ENCODE results near the gene LGALS1. TPM values are rescaled to one million over a fixed set of nuclear protein-coding genes. Genes with fewer than 3 reads are reported as not detected.

The LGALS1 gene
- total RNA-seq, 2 experiments from 2014 or later: 85.1 to 93.7 TPM

DNA sequence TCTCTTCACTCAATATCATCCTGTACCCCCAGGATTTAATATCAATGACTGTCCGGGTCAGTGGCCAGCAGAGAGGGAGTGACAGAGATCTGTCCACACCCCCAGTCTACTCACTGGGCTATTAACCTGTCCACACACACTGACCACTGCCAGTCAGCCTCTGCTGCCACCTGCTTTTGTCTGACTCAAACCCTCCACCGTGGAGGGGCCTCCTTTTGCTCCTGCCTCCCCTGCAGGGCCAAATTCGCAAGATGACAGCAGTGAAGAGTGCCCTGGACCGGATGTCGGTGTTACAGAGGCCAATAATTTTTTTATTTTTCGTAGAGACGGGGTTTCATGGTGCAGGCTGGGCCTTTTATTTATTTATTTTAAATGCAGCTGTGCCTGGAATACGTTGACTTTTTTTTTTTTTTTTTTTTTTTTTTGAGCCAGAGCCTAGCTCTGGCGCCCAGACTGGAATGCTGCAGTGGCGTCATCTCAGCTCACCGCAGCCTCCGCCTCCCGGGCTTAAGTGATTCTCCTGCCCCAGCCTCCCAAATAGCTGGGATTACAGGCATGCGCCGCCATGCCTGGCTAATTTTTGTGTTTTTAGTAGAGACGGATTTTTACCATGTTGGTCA is 11.8 kb upstream of the LGALS1 start:
- H3K4me1 ChIP-seq (ENCODE audit: insufficient read depth, low read length): peaks cover 26% of the 10 kb centered on the region
- CTCF ChIA-PET: interaction anchor here (1.1 to 1.3 kb wide), 2 partner anchors 20 to 57 kb away, joined by 3 read pairs; no protein-coding TSS in a partner anchor
- intact Hi-C loops (cut with DNase I, micrococcal nuclease): no loop called here
- POLR2A ChIA-PET: interaction anchor here (1.5 to 9.8 kb wide), 3 partner anchors 10 to 36 kb away, joined by 4 to 256 read pairs (median 5); partner anchors contain the start of gene LGALS1
- TF ChIP-seq, protein P1, sequence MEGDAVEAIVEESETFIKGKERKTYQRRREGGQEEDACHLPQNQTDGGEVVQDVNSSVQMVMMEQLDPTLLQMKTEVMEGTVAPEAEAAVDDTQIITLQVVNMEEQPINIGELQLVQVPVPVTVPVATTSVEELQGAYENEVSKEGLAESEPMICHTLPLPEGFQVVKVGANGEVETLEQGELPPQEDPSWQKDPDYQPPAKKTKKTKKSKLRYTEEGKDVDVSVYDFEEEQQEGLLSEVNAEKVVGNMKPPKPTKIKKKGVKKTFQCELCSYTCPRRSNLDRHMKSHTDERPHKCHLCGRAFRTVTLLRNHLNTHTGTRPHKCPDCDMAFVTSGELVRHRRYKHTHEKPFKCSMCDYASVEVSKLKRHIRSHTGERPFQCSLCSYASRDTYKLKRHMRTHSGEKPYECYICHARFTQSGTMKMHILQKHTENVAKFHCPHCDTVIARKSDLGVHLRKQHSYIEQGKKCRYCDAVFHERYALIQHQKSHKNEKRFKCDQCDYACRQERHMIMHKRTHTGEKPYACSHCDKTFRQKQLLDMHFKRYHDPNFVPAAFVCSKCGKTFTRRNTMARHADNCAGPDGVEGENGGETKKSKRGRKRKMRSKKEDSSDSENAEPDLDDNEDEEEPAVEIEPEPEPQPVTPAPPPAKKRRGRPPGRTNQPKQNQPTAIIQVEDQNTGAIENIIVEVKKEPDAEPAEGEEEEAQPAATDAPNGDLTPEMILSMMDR (IDR thresholded peaks at IDR 0.05): no peak
- no peaks in the 10 kb centered on the region for H3K27me3 ChIP-seq (ENCODE audit: control insufficient read depth in 1 of 2, insufficient read depth in 2 of 2, low read length in 2 of 2)
- no peaks in the 10 kb centered on the region for H3K27me3 Mint-ChIP-seq
- H3K4me3 ChIP-seq (ENCODE audit: low read length): no peak overlapping the region
- no peak for ATAC-seq (ENCODE audit: poor library complexity)
- no peaks in the 10 kb centered on the region for H3K9me3 ChIP-seq (ENCODE audit: control insufficient read depth in 1 of 2, insufficient read depth in 1 of 2, low read length in 2 of 2)
- DNase-seq: no peak
- H3K36me3 ChIP-seq (ENCODE audit: insufficient read depth, low read length): peaks cover 17% of the 10 kb centered on the region
- H3K36me3 Mint-ChIP-seq (ENCODE audit: low read depth): peaks cover 8% of the 10 kb centered on the region
- no peak overlapping the region for H3K27ac ChIP-seq (ENCODE audit: low read depth in 1 of 2, low read length in 2 of 2)
- H3K27ac Mint-ChIP-seq: no peak overlapping the region
- H3K4me1 Mint-ChIP-seq (ENCODE audit: low read depth): peaks cover 33% of the 10 kb centered on the region
- no peak overlapping the region for H3K4me3 Mint-ChIP-seq
- no peaks in the 10 kb centered on the region for H3K9me3 Mint-ChIP-seq

DNA sequence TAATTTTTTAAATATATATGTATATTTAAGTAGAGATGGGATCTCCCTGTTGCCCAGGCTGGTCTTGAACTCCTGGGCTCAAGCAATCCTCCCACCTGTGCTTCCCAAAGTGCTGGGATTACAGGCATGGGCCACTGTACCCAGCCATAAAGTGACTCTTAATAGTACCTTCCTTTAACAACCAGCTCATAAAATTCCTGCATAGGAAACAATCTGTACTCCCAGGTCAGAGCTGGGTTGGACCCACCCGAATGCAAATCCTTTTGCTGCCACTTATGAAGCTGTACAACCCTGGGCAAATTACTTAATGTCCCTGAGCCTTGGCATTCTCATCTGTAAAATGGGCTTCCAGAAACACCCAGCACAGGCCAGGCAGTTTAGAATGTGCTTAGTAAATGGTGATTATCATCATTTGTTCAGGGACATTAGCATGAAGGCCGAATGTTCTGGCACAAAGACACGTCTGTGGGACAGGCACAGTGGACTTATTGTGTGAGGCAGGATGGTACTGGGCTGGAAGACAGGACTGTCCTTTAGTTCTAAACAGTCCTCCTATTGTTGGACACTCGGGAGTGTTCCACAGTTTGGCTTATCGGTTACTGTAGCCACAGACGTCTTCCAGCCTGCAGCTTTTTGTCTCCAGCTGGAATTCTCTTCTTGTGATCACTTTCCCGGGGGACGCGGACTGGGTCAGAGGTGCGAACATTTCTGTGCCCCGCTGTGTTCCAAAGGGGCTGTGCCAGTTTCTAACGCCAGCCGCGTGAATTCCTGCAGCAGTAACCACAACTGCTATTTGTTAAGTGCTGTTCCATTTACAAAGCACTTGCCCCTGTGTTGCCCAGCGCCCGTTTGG is 11.0 kb upstream of the LGALS1 start:
- Mint-ChIP-seq H3K9me3 (no peaks in the 10 kb centered on the region), H3K27ac (no peak overlapping the region), H3K36me3 (ENCODE audit: low read depth) (peaks cover 8% of the 10 kb centered on the region), H3K27me3 (no peaks in the 10 kb centered on the region), H3K4me1 (ENCODE audit: low read depth) (peaks cover 33% of the 10 kb centered on the region), H3K4me3 (no peak overlapping the region)
- ChIA-PET CTCF (interaction anchor here (1.3 kb wide), 1 partner anchor 21 kb away, joined by 3 read pairs; no protein-coding TSS in a partner anchor), POLR2A (interaction anchor here (1.5 to 9.8 kb wide), 2 partner anchors 9 to 37 kb away, joined by 4 to 256 read pairs; partner anchors contain the start of gene LGALS1)
- intact Hi-C loops (cut with DNase I, micrococcal nuclease): no loop called here
- H3K36me3 ChIP-seq (ENCODE audit: insufficient read depth, low read length): peaks cover 17% of the 10 kb centered on the region
- DNase-seq: no peak
- no peak overlapping the region for H3K4me3 ChIP-seq (ENCODE audit: low read length)
- no peak for ATAC-seq (ENCODE audit: poor library complexity)
- no peaks in the 10 kb centered on the region for H3K27me3 ChIP-seq (ENCODE audit: control insufficient read depth in 1 of 2, insufficient read depth in 2 of 2, low read length in 2 of 2)
- H3K4me1 ChIP-seq (ENCODE audit: insufficient read depth, low read length): peaks cover 22% of the 10 kb centered on the region
- TF ChIP-seq, protein P1 (IDR thresholded peaks at IDR 0.05): no peak
- H3K9me3 ChIP-seq (ENCODE audit: control insufficient read depth in 1 of 2, insufficient read depth in 1 of 2, low read length in 2 of 2): no peaks in the 10 kb centered on the region
- H3K27ac ChIP-seq (ENCODE audit: low read depth in 1 of 2, low read length in 2 of 2): no peak overlapping the region

DNA sequence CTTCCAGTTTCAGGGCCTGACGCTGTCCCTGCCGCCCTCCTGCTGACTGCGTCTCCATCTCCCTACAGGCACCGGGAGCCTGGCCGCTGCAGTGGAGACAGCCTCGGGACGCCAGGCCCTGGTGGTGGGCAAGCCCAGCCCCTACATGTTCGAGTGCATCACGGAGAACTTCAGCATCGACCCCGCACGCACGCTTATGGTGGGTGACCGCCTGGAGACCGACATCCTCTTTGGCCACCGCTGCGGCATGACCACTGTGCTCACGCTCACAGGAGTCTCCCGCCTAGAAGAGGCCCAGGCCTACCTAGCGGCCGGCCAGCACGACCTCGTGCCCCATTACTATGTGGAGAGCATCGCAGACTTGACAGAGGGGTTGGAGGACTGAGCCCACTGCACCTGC is 9.9 kb upstream of the LGALS1 start:
- no peaks in the 10 kb centered on the region for H3K9me3 ChIP-seq (ENCODE audit: control insufficient read depth in 1 of 2, insufficient read depth in 1 of 2, low read length in 2 of 2)
- no peak overlapping the region for H3K4me3 ChIP-seq (ENCODE audit: low read length)
- peaks cover 12% of the 10 kb centered on the region for H3K4me1 ChIP-seq (ENCODE audit: insufficient read depth, low read length)
- H3K27ac ChIP-seq (ENCODE audit: low read depth in 1 of 2, low read length in 2 of 2): no peak overlapping the region
- no peaks in the 10 kb centered on the region for H3K27me3 ChIP-seq (ENCODE audit: control insufficient read depth in 1 of 2, insufficient read depth in 2 of 2, low read length in 2 of 2)
- ATAC-seq (ENCODE audit: poor library complexity) (no peak), DNase-seq (no peak)
- Mint-ChIP-seq H3K36me3 (ENCODE audit: low read depth) (peaks cover 8% of the 10 kb centered on the region), H3K4me3 (no peak overlapping the region), H3K4me1 (ENCODE audit: low read depth) (peaks cover 26% of the 10 kb centered on the region), H3K9me3 (no peaks in the 10 kb centered on the region), H3K27me3 (no peaks in the 10 kb centered on the region), H3K27ac (no peak overlapping the region)
- ChIA-PET CTCF (no interaction called here), POLR2A (interaction anchor here (9.8 kb wide), 1 partner anchor 8 kb away, joined by 256 read pairs; the partner anchor contains the start of gene LGALS1)
- TF ChIP-seq, protein P1 (IDR thresholded peaks at IDR 0.05): no peak
- H3K36me3 ChIP-seq (ENCODE audit: insufficient read depth, low read length): peaks cover 17% of the 10 kb centered on the region
- intact Hi-C loops (cut with DNase I, micrococcal nuclease): no loop called here

Data from CD4-positive, alpha-beta T cell (primary cell).